Bronchial epithelial cell (primary cell): Measurements from ENCODE around the gene ANKMY1. TPM values are rescaled to one million over a fixed set of nuclear protein-coding genes. Genes with fewer than 3 reads are reported as not detected.

Source experiments
- DNase-seq: peaks from one replicate; pipeline ENCODE4 v3.0.0-alpha.2; 2010; ENCODE audit warnings: low read depth
- FAIRE-seq: peaks from 2 replicates; lab custom pipeline; 2011; peaks lifted over from hg19 to GRCh38; lab: Jason Lieb, UNC
- H3K27me3 ChIP-seq: 2 replicates; pipeline ENCODE4 v1.5.1; 2011; ENCODE audit warnings: low read length; ENCODE audit not compliant: control insufficient read depth, insufficient read depth
- H3K36me3 ChIP-seq: 2 replicates; pipeline ENCODE4 v1.5.1; 2011; ENCODE audit warnings: low read length; ENCODE audit not compliant: control insufficient read depth, insufficient read depth
- H3K4me3 ChIP-seq: 2 replicates; pipeline ENCODE4 v1.5.1; 2011; ENCODE audit warnings: mild to moderate bottlenecking, low read depth, low read length, control low read depth
- CTCF ChIP-seq: IDR thresholded peaks from 2 replicates; pipeline ENCODE4 v1.5.1; 2011; ENCODE audit warnings: mild to moderate bottlenecking, moderate library complexity, low read length, control low read depth, inconsistent platforms; ENCODE audit not compliant: insufficient read depth, severe bottlenecking
- total RNA-seq: library from RNA; depleted of rRNA; stranded (reverse); fragments of >200 nt; gene quantifications from 2 replicates; pipeline ENCODE4 v1.2.1, GENCODE V29; 2014

The ANKMY1 gene
- total RNA-seq, 1 donor from 2014 or later = 15.8 TPM

GRCh38 chr2:240589375-240589774, 31.6 kb upstream of the ANKMY1 start:
- no peak overlapping the region for H3K4me3 ChIP-seq
- DNase-seq = no peak
- no peak for FAIRE-seq
- no peaks in the 10 kb centered on the region for H3K27me3 ChIP-seq
- TF ChIP-seq CTCF = no peak
- H3K36me3 ChIP-seq = peaks cover 23% of the 10 kb centered on the region

- Histone ChIP-seq H3K4me3 (no peak overlapping the region), H3K36me3 (peaks cover 20% of the 10 kb centered on the region), H3K27me3 (no peaks in the 10 kb centered on the region)
- TF ChIP-seq CTCF = no peak
- FAIRE-seq (no peak), DNase-seq (no peak)
Measured at GRCh38 chr2:240588669-240589068, 30.9 kb upstream of the ANKMY1 start.

GRCh38 chr2:240588006-240588655, 30.3 kb upstream of the ANKMY1 start:
- no peaks in the 10 kb centered on the region for H3K27me3 ChIP-seq
- H3K36me3 ChIP-seq = peaks cover 17% of the 10 kb centered on the region
- no peak for TF ChIP-seq CTCF
- peak; percentile 32 for FAIRE-seq
- DNase-seq = no peak
- no peak overlapping the region for H3K4me3 ChIP-seq

GRCh38 chr2:240586919-240587800, 29.4 kb upstream of the ANKMY1 start:
- DNase-seq = peak; percentile 28
- H3K27me3 ChIP-seq = no peaks in the 10 kb centered on the region
- peak overlapping the region; percentile 78 for H3K4me3 ChIP-seq
- H3K36me3 ChIP-seq = peaks cover 14% of the 10 kb centered on the region
- TF ChIP-seq CTCF = no peak
- no peak for FAIRE-seq

- no peak for FAIRE-seq
- TF ChIP-seq CTCF = no peak
- H3K36me3 ChIP-seq = peaks cover 8% of the 10 kb centered on the region
- DNase-seq = peak; percentile 82
- H3K27me3 ChIP-seq = no peaks in the 10 kb centered on the region
- peak within 1 kb of the TSS; percentile 78 for H3K4me3 ChIP-seq
Measured at GRCh38 chr2:240586198-240586918, 28.6 kb upstream of the ANKMY1 start, which contains the start of gene CAPN10. TSS of gene CAPN10 (plus strand) at chr2:240586734. CDS start at chr2:240586912, 178 bp downstream.
